ENCODE data around the gene PWWP2A. TPM values are rescaled to one million over a fixed set of nuclear protein-coding genes. Genes with fewer than 3 reads are reported as not detected.

The PWWP2A gene
- total and polyA plus RNA-seq, 9 donors: 7.6 to 48.5 (median 25.2) TPM

DNA sequence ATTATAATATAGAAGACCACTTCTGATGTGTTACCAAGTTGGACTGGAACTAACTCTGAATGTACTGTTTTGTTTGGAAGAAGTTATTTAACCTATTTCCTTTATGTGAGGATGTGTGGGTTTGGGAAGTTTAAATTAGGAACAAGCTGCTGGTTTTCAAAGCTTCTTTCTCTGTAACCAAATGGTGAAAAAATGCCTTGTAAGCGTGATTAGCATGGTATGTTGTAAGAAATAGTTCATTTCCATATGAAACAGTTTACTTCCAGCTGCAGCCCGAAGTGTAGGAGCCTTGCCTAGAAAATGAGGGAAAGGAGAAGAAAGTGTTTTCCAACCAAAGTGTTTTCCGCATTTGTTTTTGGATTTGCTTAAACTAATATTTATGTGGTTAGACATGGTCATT lies 74.3 kb downstream of the PWWP2A start:
- Histone ChIP-seq H3K27ac (no peak overlapping the region), H3K36me3 (no peaks in the 10 kb centered on the region), H3K4me3 (no peak overlapping the region), H3K4me1 (ENCODE audit: insufficient read depth) (no peaks in the 10 kb centered on the region), H3K27me3 (no peaks in the 10 kb centered on the region), H3K9me3 (no peaks in the 10 kb centered on the region)
- intact Hi-C loops (cut with DNase I): no loop called here
- DNase-seq: no peak
- TF ChIP-seq EP300 (IDR thresholded peaks at IDR 0.05) (no peak), POLR2A (IDR thresholded peaks at IDR 0.05) (no peak)
- TF ChIP-seq, protein P1, sequence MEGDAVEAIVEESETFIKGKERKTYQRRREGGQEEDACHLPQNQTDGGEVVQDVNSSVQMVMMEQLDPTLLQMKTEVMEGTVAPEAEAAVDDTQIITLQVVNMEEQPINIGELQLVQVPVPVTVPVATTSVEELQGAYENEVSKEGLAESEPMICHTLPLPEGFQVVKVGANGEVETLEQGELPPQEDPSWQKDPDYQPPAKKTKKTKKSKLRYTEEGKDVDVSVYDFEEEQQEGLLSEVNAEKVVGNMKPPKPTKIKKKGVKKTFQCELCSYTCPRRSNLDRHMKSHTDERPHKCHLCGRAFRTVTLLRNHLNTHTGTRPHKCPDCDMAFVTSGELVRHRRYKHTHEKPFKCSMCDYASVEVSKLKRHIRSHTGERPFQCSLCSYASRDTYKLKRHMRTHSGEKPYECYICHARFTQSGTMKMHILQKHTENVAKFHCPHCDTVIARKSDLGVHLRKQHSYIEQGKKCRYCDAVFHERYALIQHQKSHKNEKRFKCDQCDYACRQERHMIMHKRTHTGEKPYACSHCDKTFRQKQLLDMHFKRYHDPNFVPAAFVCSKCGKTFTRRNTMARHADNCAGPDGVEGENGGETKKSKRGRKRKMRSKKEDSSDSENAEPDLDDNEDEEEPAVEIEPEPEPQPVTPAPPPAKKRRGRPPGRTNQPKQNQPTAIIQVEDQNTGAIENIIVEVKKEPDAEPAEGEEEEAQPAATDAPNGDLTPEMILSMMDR (IDR thresholded peaks at IDR 0.05): no peak
- WGBS, 3 donors: 86 to 94% (median 88%) methylated on average over 3 of the region's 3 CpGs

DNA sequence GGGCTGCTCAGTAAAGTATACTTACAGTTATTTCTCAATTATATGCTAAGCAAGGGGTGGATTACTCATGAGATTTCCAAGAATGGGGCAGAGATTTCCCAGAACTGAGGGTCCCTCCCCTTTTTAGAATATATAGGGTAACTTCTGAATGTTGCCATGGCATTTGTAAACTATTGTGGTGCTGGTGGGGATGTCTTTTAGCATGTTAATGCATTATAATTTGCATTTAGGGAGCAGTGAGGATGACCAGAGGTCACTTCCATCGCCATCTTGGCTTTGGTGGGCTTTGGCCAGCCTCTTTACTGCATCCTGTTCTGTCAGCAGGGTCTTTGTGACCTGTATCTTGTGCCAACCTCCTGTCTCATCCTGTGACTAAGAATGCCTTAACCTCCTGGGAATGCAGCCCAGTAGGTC lies 74.9 kb downstream of the PWWP2A start:
- Histone ChIP-seq H3K9me3 (no peaks in the 10 kb centered on the region), H3K27me3 (no peaks in the 10 kb centered on the region), H3K27ac (no peak overlapping the region), H3K36me3 (no peaks in the 10 kb centered on the region), H3K4me3 (no peak overlapping the region), H3K4me1 (ENCODE audit: insufficient read depth) (no peaks in the 10 kb centered on the region)
- DNase-seq: no peak
- WGBS, 3 donors: 89 to 100% (median 95%) methylated on average over 1 of the region's 1 CpG
- TF ChIP-seq, protein P1 (IDR thresholded peaks at IDR 0.05): no peak
- intact Hi-C loops (cut with DNase I): no loop called here

DNA sequence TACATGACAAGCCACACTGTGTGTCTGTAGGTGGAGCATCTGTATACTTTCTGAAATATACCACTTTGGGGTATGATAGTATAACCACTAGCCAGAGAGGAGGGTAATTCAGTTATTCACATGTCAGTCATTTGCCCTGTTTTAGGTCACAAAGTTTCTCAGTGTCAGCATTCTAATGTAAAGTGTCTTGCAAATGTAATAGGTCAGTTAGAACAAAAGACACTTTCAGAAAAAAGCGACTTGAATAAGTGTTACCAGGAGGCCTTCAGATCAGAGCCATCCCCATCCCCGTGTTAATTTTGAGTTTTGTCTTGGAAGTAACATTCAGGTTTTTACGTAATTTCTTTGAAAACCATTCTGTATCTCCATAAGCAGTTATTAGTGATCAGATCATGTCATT lies 76.6 kb downstream of the PWWP2A start:
- no peak for DNase-seq
- intact Hi-C loops (cut with DNase I): no loop called here
- Histone ChIP-seq H3K27ac (no peak overlapping the region), H3K27me3 (no peaks in the 10 kb centered on the region), H3K9me3 (no peaks in the 10 kb centered on the region), H3K4me3 (no peak overlapping the region), H3K36me3 (no peaks in the 10 kb centered on the region), H3K4me1 (ENCODE audit: insufficient read depth) (no peaks in the 10 kb centered on the region)
- TF ChIP-seq EP300 (IDR thresholded peaks at IDR 0.05) (no peak), POLR2A (IDR thresholded peaks at IDR 0.05) (no peak)
- TF ChIP-seq, protein P1 (IDR thresholded peaks at IDR 0.05): no peak
- 74 to 83% (median 82%) methylated on average over 3 of the region's 3 CpGs for WGBS, 3 donors

Other genes with a start within 250 kb of the PWWP2A start
- gene ADRA1B, start 203.0 kb downstream of the PWWP2A start, total RNA-seq: 1 to 10 TPM in 6 of 7 donors, under 1 TPM in 1; 0.95 to 9.1 (median 3.6) TPM
- gene ADRA1B, start 203.0 kb downstream of the PWWP2A start, polyA plus RNA-seq: 1 to 10 TPM in 1 of 2 donors, under 1 TPM in 1; 0.87 to 1.9 TPM
- gene TTC1, start 110.3 kb downstream of the PWWP2A start, total RNA-seq: 10 to 100 TPM; 21.9 to 41.9 (median 37.2) TPM
- 10 to 100 TPM; 33.3 to 99.5 TPM for gene TTC1, start 110.3 kb downstream of the PWWP2A start, polyA plus RNA-seq
- 10 to 100 TPM in 1 of 7 donors, under 1 TPM in 2, not detected in 4; 0.83 to 10.6 (median 1.00) TPM for gene FABP6, start 110.1 kb upstream of the PWWP2A start, total RNA-seq
- gene FABP6, start 110.1 kb upstream of the PWWP2A start, polyA plus RNA-seq: 1 to 10 TPM in 1 of 2 donors, not detected in 1; 4.5 TPM
- gene CCNJL, start 193.1 kb upstream of the PWWP2A start, total RNA-seq: 10 to 100 TPM in 2 of 7 donors, 1 to 10 TPM in 5; 3.8 to 11.8 (median 6.8) TPM
- 1 to 10 TPM; 3.4 to 4.7 TPM for gene CCNJL, start 193.1 kb upstream of the PWWP2A start, polyA plus RNA-seq

All from ovary (tissue), 9 donors.